ENCODE results near the gene HABP4.

Gene HABP4

DNA sequence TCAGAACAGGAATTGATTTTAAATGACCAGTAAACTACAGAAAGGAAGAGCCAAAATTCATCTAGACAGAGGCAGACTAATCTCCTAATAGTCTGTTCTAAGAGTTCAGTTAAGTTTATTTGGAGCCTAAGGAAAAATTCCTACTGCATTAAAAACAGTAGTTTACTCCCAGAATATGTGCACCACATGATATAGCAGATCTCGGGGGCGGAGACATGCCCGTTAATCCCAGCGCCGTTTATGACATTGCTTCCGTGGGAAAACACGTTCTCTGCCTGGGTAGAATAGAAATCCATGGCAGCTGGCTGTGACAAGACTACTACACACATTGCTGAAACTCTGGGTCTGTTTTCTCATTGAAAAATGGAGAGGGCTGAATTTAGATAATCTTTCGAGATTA is 11.4 kb downstream of the HABP4 start:
- TF ChIP-seq SPI1 (IDR thresholded peaks at IDR 0.05; ENCODE audit: borderline replicate concordance, low read depth): no peak
- TF ChIP-seq, protein P1, sequence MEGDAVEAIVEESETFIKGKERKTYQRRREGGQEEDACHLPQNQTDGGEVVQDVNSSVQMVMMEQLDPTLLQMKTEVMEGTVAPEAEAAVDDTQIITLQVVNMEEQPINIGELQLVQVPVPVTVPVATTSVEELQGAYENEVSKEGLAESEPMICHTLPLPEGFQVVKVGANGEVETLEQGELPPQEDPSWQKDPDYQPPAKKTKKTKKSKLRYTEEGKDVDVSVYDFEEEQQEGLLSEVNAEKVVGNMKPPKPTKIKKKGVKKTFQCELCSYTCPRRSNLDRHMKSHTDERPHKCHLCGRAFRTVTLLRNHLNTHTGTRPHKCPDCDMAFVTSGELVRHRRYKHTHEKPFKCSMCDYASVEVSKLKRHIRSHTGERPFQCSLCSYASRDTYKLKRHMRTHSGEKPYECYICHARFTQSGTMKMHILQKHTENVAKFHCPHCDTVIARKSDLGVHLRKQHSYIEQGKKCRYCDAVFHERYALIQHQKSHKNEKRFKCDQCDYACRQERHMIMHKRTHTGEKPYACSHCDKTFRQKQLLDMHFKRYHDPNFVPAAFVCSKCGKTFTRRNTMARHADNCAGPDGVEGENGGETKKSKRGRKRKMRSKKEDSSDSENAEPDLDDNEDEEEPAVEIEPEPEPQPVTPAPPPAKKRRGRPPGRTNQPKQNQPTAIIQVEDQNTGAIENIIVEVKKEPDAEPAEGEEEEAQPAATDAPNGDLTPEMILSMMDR (IDR thresholded peaks at IDR 0.05; ENCODE audit: insufficient read depth, low read length): no peak
- TF ChIP-seq, protein P2, sequence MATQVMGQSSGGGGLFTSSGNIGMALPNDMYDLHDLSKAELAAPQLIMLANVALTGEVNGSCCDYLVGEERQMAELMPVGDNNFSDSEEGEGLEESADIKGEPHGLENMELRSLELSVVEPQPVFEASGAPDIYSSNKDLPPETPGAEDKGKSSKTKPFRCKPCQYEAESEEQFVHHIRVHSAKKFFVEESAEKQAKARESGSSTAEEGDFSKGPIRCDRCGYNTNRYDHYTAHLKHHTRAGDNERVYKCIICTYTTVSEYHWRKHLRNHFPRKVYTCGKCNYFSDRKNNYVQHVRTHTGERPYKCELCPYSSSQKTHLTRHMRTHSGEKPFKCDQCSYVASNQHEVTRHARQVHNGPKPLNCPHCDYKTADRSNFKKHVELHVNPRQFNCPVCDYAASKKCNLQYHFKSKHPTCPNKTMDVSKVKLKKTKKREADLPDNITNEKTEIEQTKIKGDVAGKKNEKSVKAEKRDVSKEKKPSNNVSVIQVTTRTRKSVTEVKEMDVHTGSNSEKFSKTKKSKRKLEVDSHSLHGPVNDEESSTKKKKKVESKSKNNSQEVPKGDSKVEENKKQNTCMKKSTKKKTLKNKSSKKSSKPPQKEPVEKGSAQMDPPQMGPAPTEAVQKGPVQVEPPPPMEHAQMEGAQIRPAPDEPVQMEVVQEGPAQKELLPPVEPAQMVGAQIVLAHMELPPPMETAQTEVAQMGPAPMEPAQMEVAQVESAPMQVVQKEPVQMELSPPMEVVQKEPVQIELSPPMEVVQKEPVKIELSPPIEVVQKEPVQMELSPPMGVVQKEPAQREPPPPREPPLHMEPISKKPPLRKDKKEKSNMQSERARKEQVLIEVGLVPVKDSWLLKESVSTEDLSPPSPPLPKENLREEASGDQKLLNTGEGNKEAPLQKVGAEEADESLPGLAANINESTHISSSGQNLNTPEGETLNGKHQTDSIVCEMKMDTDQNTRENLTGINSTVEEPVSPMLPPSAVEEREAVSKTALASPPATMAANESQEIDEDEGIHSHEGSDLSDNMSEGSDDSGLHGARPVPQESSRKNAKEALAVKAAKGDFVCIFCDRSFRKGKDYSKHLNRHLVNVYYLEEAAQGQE (IDR thresholded peaks at IDR 0.05; ENCODE audit: insufficient replicate concordance, low read depth): no peak
- TF ChIP-seq POLR2AphosphoS5 (IDR thresholded peaks at IDR 0.05; ENCODE audit: low read depth): no peak
- TF ChIP-seq GABPA (IDR thresholded peaks at IDR 0.05; ENCODE audit: low read depth): no peak
- no peak overlapping the region for H3K4me3 ChIP-seq (replicated peaks; ENCODE audit: insufficient read depth, low read length)

DNA sequence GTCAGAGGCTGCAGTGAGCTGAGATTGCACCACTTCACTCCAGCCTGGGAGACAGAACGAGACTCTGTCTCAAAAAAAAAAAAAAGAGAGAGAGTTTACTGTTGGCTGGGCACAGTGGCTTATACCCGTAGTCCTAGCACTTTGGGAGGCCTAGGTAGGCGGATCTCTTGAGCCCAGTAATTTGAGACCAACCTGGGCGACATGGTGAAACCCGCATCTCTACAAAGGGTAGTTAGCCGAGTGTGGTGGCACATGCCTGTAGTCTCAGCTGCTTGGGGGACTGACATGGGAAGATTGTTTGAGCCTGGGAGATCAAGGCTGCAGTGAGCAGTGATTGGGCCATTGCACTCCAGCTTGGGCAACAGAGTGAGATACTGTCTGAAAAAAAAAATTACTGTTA is 12.6 kb downstream of the HABP4 start:
- H3K4me3 ChIP-seq (replicated peaks; ENCODE audit: insufficient read depth, low read length): no peak overlapping the region
- no peak overlapping the region for H3K27ac ChIP-seq (replicated peaks)
- peaks cover 3% of the 10 kb centered on the region for H3K27me3 ChIP-seq (ENCODE audit: insufficient read depth, poor library complexity, severe bottlenecking)
- TF ChIP-seq, protein P1 (IDR thresholded peaks at IDR 0.05; ENCODE audit: insufficient read depth, low read length): no peak
- TF ChIP-seq GABPA (IDR thresholded peaks at IDR 0.05; ENCODE audit: low read depth) (no peak), SPI1 (IDR thresholded peaks at IDR 0.05; ENCODE audit: borderline replicate concordance, low read depth) (no peak), POLR2AphosphoS5 (IDR thresholded peaks at IDR 0.05; ENCODE audit: low read depth) (no peak)
- TF ChIP-seq, protein P2 (IDR thresholded peaks at IDR 0.05; ENCODE audit: insufficient replicate concordance, low read depth): no peak
- no peak for DNase-seq (ENCODE audit: low read depth in 1 of 2, low spot score in 1 of 2)

More for the DNA sequence above, 11.4 kb downstream of the HABP4 start:
- DNase-seq (ENCODE audit: low read depth in 1 of 2, low spot score in 1 of 2): no peak
- no peak overlapping the region for H3K27ac ChIP-seq (replicated peaks)
- peaks cover 3% of the 10 kb centered on the region for H3K27me3 ChIP-seq (ENCODE audit: insufficient read depth, poor library complexity, severe bottlenecking)

DNA sequence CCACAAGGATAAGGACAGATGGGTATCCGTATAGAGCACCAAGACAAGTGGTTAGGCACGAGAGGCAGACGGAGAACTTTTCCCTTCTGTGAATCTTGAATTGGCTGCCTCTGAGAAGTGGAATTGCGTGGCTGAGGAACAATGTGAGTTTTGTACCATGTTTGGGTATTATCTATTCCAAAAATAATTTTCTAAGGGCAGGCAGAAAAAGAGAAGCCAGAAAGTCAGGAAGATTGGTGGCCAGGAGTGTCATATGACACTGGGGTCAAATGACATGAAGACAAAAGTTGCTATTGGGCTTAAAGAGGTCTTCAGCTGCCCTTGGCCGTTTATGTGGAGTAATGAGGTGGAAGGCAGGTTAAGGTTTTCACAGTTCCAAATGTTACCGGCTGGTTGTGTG is 14.5 kb downstream of the HABP4 start:
- Histone ChIP-seq H3K27ac (replicated peaks) (no peak overlapping the region), H3K27me3 (ENCODE audit: insufficient read depth, poor library complexity, severe bottlenecking) (no peaks in the 10 kb centered on the region), H3K4me3 (replicated peaks; ENCODE audit: insufficient read depth, low read length) (no peak overlapping the region)
- TF ChIP-seq, protein P2 (IDR thresholded peaks at IDR 0.05; ENCODE audit: insufficient replicate concordance, low read depth): no peak
- no peak for TF ChIP-seq GABPA (IDR thresholded peaks at IDR 0.05; ENCODE audit: low read depth)
- TF ChIP-seq POLR2AphosphoS5 (IDR thresholded peaks at IDR 0.05; ENCODE audit: low read depth): no peak
- TF ChIP-seq SPI1 (IDR thresholded peaks at IDR 0.05; ENCODE audit: borderline replicate concordance, low read depth): no peak
- TF ChIP-seq, protein P1 (IDR thresholded peaks at IDR 0.05; ENCODE audit: insufficient read depth, low read length): no peak
- no peak for DNase-seq (ENCODE audit: low read depth in 1 of 2, low spot score in 1 of 2)
